GM19452 (cell line): ENCODE measurements around the gene TBC1D5.
"Not testable (repeated sequence)": the region's sequence is repeated elsewhere in the genome, so short reads cannot be mapped to it uniquely, and the experiment has no call there.

Experiments used
- ATAC-seq: cut with Tn5 transposase; IDR thresholded peaks from one replicate; pipeline ENCODE4 v1.9.1; 2021; ENCODE audit not compliant: unreplicated experiment

Gene TBC1D5

GRCh38 chr3:17714473-17714872 lies 28.0 kb downstream of the TBC1D5 start:
- ATAC-seq, result no peak

GRCh38 chr3:17709236-17709810 lies 33.1 kb downstream of the TBC1D5 start:
- no peak for ATAC-seq

- no peak for ATAC-seq
Measured at GRCh38 chr3:17707813-17708543, 34.5 kb downstream of the TBC1D5 start.

- ATAC-seq, result not testable (repeated sequence)
Measured at GRCh38 chr3:17705991-17706390, 36.4 kb downstream of the TBC1D5 start.

GRCh38 chr3:17699815-17700214 lies 42.6 kb downstream of the TBC1D5 start:
- not testable (repeated sequence) for ATAC-seq

GRCh38 chr3:17695665-17696064 lies 46.8 kb downstream of the TBC1D5 start:
- not testable (repeated sequence) for ATAC-seq

GRCh38 chr3:17693670-17693999 lies 48.8 kb downstream of the TBC1D5 start:
- not testable (repeated sequence) for ATAC-seq

GRCh38 chr3:17692846-17693669 lies 49.4 kb downstream of the TBC1D5 start:
- not testable (repeated sequence) for ATAC-seq

- ATAC-seq, result no peak
Measured at GRCh38 chr3:17687566-17687965, 54.9 kb downstream of the TBC1D5 start.

- ATAC-seq, result no peak
Measured at GRCh38 chr3:17686613-17687012, 55.8 kb downstream of the TBC1D5 start.

- ATAC-seq, result no peak
Measured at GRCh38 chr3:17683542-17684207, 58.8 kb downstream of the TBC1D5 start.

- ATAC-seq, result no peak
Measured at GRCh38 chr3:17680530-17680929, 61.9 kb downstream of the TBC1D5 start.

GRCh38 chr3:17678116-17678741 lies 64.2 kb downstream of the TBC1D5 start:
- no peak for ATAC-seq

GRCh38 chr3:17674082-17674686 lies 68.2 kb downstream of the TBC1D5 start:
- ATAC-seq, result no peak

- ATAC-seq, result no peak
Measured at GRCh38 chr3:17672506-17672905, 69.9 kb downstream of the TBC1D5 start.

GRCh38 chr3:17670749-17671148 lies 71.7 kb downstream of the TBC1D5 start:
- no peak for ATAC-seq

GRCh38 chr3:17664923-17665322 lies 77.5 kb downstream of the TBC1D5 start:
- ATAC-seq, result no peak

- ATAC-seq, result no peak
Measured at GRCh38 chr3:17656264-17656663, 86.2 kb downstream of the TBC1D5 start.

- no peak for ATAC-seq
Measured at GRCh38 chr3:17655743-17656142, 86.7 kb downstream of the TBC1D5 start.

GRCh38 chr3:17649748-17650147 lies 92.7 kb downstream of the TBC1D5 start:
- ATAC-seq, result not testable (repeated sequence)
